Stimulated activated CD8-positive, alpha-beta memory T cell treated with anti-CD3 and anti-CD28 coated beads, Interleukin-4, amount 100 ng/mL, for 4 hours (primary cell): ENCODE measurements around the gene CMSS1.

Experiments used
- DNase-seq, 2 donors: peaks; one replicate each; pipeline ENCODE4 v3.0.0-alpha.2; 2020; ENCODE audit warnings: low read depth in 2 of 2, low spot score in 1 of 2

CMSS1 gene

DNA sequence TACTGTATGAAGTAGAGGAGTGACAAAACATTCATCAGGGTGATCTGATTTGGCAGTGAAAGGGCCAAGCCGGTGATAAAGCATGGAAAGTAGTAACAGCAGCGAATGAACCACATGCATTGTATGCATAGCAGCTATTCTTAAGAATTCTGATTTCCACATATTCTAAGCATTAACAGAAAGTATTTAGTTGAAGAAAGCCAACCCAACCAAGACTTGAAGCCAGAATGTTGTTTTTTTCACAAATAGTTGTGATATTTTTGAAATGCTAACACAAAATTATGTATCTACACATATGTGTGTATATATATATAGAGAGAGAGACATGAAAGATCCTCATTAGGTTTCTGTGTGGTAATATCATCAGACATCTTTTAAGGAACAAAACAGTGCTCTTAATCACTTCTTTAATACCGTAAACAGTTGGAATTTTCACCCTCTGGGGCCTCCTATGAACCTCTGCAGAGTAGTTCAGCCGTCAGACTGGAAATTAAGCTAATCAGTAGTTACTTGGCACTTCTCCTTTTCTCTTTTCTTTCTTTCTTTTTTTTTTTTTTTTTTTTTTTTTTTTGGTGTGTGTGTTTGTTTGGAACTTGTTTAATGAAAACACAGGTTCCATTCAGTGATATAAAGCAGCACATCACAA lies 139.6 kb downstream of the CMSS1 start:
- DNase-seq, result no peak

DNA sequence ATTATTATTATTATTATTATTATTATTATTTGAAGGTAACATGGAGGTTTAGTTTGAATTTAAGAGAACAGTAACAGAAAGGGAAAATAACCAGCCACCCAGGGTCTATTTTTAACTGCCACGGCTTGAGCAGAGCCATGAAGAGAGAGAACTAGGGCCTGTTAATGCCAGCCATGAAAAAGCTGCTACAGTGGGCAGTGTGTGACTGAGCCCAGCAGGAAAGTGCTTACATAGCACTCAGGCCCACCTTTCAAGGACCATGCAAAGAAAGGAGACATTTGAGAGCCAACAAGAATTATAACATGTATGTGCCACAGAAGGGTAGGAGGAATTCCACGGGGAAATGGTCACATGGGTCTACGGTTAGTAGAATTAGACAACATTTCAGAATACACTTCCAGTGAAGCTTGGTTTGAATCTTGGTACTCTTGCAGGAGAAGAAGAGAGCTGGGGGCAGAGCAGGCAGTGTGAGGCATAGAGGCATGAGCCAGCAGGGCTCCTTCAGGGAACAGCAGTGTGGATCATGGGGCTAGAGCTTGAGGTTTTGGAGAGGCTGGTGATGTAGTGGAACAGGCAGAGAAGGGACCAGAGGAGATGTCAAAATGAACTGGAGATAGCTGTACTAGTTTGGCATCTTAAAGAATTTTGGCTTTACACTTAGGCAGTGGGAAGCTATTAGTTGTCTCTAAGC lies 140.7 kb downstream of the CMSS1 start:
- DNase-seq, result no peak

DNA sequence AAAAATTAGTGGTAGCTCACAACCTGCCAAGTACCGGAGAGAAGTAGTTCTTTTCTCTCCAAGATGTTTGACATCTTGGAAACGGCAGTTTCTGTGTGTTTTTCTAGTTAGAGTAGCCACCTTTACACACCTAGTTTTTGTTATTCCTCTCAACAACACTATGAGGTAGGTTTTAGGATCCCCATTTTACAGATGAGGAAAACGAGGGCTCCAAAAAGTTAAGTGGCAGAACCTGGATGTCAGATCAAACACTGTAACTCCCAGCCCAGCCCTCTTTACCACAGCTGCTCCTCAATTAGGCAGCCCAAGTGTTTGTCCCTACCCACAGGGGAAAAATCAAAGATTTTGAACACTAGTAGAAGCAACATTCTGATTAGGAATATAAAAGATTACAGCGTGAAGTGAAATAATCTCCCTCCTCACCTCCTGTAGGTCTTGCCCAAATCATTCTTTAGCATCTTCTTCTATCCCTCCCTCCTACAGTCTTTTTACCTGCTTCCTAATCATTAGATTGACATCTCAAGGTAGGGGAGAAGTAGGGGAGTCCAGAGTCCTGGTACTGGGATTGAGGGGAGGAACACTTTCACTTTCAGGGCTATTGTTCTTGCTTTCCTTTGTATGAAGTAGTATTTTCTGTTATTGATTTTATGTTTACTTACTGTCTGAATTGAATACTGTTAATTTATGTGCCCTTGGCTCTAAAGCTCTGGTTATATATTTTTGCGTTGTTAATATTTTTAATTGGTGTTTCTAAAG lies 142.6 kb downstream of the CMSS1 start:
- DNase-seq, result no peak

DNA sequence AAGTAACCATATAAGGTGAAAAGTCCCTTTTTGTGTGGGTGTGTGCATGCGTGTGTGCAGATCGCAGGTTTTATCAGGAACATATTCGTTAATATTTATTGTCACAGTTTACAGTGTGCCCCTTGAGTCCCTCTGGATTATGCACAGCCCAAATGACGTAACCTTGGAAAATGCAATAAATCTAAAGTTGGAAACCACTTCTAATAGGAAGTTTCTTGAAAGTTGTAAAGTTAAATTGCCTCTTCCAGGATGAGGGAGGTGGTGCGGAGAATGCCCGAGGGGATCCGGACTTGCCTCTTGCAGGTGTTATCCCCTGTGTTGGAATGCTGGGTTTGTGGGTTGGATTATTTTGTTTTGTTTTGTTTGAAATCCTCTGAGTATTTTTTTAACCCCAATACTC lies 143.3 kb downstream of the CMSS1 start:
- no peak for DNase-seq

DNA sequence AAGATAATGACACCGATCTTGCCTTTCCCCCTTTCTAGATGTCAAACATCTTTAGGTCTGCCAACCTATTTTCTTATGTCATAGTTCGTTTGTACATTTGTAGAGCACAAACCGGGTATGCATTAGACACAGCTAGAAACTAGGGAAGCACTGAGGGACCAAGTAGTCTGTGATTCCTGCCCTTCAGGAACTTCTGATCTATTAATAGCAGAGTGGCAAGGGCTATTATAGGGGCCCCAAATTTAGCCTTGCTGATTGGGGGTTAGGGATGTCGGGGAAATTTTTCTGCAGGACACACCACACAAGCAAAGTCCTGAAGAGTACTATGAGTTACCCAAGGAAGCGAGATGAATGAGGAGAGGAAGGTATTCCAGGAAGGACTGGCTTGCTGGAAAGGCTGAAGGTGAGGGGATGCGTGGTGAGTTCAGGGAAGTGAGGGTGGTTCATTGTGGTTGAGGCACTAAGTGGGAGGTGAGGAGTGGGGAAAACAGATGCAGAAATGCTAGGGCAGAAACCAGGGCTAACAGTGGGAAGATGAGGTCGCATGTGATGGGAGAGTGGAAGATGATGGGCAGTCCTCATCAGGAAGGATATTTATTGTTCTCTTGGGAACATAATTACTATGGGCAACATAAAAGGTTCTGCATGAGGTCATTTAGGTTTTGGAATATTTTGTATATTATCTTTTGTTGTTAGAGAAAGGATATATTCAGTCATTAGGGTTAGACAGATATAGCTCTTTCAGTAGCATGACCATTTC lies 144.3 kb downstream of the CMSS1 start:
- no peak for DNase-seq

DNA sequence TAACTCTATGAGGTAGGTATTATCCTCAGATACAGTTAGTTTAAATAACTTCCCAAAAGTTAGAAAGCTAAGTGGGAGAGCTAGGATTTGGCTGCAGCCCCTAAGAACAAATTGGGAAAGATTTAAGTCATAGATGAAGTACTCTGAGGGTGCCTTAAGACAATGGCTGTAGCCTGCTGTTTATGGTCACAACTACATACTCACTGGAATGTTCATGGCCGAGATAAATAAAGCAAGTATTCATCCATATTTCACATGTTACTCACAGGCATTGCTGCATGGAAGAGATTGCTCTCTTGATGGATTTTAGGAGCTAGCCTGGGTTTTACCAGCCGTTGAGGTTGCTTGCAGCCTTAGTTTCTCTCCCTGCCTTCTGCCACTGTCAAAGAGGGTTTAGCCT lies 145.0 kb downstream of the CMSS1 start:
- no peak for DNase-seq

DNA sequence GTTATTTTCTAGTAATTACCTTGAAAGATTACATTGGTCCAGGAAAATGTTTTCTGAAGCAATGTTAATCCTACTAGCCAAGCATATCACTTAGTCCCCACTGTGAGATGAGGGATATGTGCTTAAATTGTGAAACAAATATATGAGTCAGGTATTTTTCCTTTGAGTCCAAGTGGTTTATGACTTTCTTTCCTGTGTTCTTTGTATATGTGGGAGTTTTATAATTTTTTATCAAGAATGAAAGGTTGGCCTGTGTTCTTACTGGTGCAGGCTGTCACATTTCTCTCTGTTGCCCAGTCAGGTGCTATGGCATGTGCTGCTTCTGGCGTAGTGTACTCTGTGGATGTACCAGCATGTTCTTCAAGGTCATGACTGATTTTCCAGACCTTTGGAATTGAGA lies 147.4 kb downstream of the CMSS1 start:
- no peak for DNase-seq

DNA sequence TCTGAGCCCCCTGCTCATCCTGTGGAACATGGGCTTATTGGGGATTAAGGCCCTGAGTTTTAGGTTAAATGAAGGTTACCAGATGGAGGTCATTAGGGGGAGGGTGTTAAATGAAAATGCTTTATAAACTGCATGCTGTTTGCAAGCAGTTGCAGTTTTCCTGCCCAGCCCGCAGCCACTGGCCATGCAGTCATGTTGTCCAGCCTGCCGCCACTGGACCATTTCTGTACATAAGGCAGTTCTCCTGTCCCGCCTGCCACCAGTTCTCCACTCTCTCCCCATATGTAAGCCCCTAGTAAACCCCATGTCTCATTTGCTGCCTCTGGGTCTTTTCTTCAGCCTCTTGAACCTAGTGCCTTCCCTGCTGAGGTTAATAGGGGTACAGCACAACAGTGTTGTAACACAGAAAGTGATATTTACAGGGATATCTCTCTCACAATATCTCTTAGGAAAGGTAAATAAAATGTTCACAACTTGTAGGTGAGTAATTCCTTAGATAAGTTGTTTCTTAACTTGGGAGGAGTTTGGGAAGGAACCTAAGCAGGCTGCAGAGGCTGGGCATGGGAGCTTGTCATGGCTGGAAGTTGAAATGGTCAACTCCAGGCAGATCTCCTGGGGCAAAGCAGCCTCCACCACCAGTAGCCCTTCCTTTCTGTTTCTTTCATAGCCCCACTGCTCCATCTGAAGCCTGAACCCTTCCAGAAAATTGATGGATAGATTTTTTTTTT lies 148.2 kb downstream of the CMSS1 start:
- DNase-seq, result no peak

DNA sequence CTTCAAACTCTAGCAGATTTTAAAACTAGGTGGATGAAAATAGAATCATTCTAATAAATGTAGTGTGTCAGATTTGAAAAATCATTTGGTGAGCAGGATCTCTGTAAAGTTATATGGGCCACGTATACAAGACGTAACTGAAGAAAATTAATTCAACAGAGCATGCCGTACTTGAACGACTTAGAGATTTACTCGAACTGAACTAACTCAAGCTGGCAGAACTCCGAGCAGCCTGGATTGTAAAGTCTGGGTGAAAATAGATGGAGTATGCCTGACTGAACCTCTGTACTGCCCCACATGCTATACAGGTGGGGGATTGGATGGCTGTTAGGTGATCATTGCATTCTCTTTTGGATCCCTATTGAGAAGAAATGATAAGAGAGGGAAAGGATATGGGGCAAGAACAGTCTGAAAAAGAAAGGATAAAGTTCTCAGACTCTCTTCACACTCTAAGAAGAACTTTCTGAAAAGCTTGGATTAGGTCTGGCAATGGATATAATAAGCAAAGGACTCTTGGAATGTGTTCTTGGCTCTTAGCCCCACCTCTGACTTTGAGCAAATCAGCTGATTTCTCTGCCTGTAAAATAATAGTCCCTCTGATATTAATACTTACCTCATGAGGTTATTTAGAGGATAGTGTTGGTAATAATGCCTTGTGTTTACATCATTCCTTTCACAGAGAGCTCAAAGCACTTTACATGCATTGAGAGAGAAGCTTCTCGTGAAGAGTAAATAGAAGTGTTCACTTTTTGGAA lies 149.2 kb downstream of the CMSS1 start:
- DNase-seq, result no peak

DNA sequence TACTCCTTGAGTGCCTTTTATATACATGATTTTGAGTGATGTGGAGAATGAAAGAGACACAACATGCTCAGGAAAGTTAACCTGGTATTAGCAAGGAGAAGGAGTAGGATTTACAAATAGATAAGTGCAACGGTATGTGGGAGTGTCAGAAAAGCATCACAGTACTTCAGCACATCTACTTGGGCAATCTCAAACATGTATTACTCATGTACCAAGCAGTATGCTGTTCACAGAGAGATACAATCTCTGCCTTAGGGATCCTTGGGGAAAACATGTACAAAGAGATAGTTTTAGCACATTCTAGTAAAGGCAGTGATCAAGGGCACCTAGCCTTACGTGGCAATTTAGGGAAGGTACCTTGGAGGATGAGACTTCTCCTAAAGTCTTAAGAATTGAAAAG lies 150.1 kb downstream of the CMSS1 start:
- no peak for DNase-seq

DNA sequence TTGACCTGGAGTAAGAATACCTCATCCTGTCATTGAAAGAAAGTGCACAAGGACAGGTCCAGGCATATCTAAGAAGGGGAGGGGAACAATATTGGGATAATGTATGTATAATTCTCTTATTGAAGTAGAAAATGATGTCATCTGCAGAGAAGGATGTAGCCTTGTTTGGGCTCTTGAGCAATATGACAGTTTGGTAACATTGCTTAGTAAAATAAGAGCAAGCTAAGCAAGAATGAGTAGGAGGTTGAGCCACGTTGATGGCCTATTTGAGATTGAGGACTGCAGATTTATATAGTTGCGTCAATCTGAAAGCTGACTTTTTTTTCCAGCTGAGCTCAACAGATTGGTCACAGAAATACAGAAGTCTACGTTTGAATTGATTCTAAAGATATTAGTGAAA lies 151.5 kb downstream of the CMSS1 start:
- no peak for DNase-seq

DNA sequence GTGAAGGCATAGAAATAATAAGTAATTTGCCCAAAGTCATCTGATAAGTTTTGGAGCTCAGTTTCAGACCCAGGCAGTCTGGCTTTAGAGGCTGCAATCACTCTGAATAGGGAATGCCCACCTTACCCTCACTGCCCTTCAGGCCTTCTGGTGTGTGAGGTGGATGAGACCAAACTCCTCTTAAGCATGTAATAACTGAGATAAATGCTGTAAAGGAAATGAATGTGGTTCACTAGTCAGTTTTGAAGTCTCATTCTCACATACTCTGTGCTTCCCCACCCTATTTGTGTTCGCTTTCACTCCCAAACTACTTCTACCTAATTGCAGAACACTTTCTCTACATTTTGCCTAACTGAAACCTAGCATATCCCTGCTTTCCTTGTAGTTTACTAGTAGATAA lies 152.5 kb downstream of the CMSS1 start:
- no peak for DNase-seq

DNA sequence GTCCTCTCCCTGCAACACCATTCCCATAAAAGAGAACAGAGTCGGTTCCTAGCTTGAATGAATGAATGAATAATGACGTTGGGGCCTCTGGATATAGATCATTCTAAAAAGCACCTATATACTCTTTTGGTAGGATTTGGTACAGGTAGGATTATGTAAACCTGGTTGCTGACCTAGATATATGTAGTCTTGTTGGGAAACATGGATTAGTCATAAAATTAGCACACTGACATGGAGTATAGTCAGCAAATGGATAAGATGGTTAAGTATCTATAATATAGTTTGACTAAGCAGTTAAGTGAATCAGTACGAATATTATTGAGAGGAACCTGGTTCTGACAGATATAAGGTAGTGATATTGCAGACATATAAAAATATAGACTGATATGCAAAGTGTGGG lies 154.1 kb downstream of the CMSS1 start:
- no peak for DNase-seq

DNA sequence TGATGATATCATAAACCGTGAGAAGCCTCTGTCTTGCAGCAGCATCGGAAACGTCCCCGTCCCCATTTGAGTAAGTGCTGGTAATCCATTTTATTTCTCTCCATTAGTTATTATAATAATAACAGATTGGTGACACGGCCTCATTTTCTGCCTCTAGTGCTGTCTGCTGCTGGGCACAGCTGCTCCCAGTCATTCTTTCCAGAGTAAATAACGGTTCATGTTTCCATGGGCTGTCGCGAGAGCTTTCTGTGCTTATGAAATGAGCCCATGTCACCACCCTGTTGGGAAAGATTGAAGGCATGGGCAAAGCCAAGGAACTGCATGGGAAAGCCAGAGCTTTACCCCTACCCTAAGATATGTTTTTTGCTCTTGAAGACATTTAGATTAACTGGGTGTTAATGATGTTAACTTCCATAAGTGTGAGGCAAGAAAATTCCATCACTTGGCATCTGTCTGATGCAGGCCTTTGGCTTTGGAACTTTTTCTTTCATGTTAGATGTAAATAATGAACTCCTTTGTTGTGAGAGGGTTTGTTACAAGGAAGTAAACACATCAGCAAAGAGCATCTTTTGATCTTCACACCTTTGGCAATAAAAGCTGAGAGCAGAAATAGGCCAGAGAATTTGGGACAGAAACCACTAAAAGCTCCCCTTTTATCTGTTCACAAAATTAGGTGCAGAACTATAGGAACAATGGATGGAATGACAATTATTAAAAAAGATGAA lies 154.9 kb downstream of the CMSS1 start:
- DNase-seq, result no peak

DNA sequence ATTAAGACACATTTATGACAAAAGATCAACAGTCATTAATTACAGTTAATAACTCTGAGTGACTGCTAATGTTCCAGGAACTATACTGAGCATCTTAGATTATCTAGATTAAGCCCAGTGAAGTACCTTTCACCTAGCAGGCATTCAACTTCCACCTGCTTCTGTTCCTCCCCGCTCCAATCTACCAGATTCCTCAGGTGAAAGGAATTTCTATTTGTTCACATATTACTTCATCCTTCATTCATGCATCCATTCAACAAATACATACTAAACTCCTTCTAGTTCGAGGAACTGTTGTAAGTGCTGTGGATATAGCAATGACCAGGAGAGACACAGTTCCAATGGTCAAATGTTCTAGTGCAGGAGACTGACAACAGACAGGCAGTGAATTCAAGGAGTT lies 157.3 kb downstream of the CMSS1 start:
- DNase-seq, result no peak

DNA sequence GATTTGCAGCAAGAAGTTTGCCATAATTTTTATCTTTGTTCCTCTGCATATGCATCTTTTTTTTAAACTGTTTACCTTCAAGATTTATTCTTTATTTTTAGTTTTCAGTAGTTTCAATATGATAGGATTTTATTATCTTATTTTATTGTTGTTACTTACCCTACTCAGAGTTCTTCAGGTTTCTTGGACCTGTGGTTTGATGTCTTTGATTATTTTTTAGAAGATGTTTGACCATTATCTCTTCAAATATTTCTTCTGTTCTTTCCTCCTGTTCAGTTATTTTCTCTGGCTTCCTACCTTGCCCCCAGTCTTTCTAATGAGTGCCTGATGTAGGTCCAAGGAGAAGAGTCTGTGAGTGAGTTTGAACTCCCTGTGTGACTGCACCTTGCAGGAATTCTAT lies 158.9 kb downstream of the CMSS1 start:
- no peak for DNase-seq

DNA sequence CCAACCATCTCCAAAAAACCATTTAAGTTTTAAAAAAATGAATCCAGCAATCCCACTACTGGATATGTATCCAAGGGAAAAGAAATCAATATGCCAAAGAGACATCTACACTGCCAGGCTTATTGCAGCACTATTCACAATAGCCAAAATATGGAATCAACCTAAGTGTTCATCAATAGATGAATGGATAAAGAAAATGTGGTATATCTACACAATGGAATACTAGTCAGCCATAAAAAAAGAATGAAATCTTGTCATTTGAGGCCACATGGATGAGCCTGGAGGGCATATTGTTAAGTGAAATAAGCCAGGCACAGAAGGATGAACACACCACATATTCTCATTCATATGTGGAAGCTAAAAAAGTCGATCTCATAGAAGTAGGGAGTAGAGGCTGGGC lies 160.6 kb downstream of the CMSS1 start:
- no peak for DNase-seq

DNA sequence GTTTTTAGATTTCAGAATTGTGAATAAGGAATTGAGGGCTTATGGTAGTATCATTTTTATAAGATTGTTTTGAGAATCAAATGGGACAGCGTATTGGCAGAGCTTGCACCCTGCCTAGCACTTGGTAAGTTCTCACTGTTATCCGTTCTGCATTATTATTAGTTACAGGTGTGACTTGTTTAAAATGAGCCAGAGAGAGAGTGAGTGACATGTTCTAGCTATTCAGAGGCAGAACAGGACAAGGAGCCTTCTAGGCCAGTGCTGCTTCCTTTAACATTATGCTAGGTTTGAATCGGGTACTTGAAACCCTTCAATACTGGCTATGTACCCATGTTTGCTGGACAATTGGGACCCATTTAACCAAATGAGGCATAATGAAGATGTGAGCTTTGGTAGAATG lies 162.9 kb downstream of the CMSS1 start:
- DNase-seq, result no peak

DNA sequence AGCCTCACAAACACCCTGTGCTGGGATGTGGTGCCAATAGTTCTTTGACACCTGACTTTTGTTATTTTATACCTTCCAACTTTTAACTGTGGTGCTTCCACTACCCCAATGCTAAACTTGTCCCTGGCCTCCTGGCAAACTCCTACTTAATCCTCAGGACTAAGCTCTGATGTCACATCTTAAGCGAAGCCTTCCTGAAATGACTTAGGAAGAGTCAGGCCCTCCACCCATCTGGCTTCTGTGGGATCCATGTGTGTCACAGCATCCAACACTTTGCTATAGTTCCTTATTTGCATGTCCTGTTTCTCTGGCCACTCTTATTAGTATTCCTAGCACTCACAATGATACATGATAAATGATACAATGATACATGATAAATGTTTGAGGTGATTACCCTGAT lies 163.5 kb downstream of the CMSS1 start:
- no peak for DNase-seq

DNA sequence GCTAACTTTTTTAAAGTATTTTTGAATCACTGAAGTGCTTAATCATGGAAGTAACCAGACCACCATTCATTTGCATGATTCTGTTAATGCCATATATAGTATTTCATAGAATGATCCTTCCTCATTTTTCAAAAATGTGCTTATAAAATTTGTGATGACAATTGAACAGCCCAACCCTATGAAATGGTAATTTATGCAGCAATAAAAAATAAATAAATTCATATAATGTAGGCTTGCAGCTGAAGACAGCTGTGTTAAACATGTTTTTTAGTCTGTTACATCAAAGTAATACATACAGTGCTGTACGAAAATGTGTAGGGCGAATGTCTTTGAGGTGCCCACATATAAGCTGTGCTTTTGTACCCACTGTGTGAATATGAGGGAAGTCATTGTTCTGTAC lies 165.0 kb downstream of the CMSS1 start:
- DNase-seq, result no peak
